Stimulated activated CD8-positive, alpha-beta memory T cell treated with anti-CD3 and anti-CD28 coated beads, Interleukin-15, amount 100 ng/mL, for 48 hours (primary cell): ENCODE results near the gene ADGRD1.
"Not testable (repeated sequence)": the region's sequence is repeated elsewhere in the genome, so short reads cannot be mapped to it uniquely, and the experiment has no call there.

Experiments
- DNase-seq, 2 donors: peaks; one replicate each; pipeline ENCODE4 v3.0.0-alpha.2; 2020; ENCODE audit warnings: low read depth in 2 of 2

ADGRD1 gene

GRCh38 chr12:130937546-130937945, 16.2 kb upstream of the ADGRD1 start:
- DNase-seq, result not testable (repeated sequence)

GRCh38 chr12:130938186-130938585, 15.5 kb upstream of the ADGRD1 start:
- no peak for DNase-seq

GRCh38 chr12:130944878-130945277, 8.8 kb upstream of the ADGRD1 start:
- no peak for DNase-seq

GRCh38 chr12:130945786-130946492, 7.8 kb upstream of the ADGRD1 start:
- DNase-seq, result no peak

- no peak for DNase-seq
Observed at GRCh38 chr12:130947028-130947613, 6.6 kb upstream of the ADGRD1 start.

- DNase-seq, result no peak
Observed at GRCh38 chr12:130948136-130948535, 5.6 kb upstream of the ADGRD1 start.

- DNase-seq, result no peak
Observed at GRCh38 chr12:130948751-130949150, 5.0 kb upstream of the ADGRD1 start.

- DNase-seq, result no peak
Observed at GRCh38 chr12:130949806-130950205, 3.9 kb upstream of the ADGRD1 start.

GRCh38 chr12:130951636-130952035, 2.1 kb upstream of the ADGRD1 start:
- no peak for DNase-seq

- DNase-seq, result no peak
Observed at GRCh38 chr12:130952171-130952954, 1.3 kb upstream of the ADGRD1 start.

GRCh38 chr12:130954544-130954831, 781 bp downstream of the ADGRD1 start:
- DNase-seq, result no peak

- DNase-seq, result no peak
Observed at GRCh38 chr12:130955238-130955816, 1.6 kb downstream of the ADGRD1 start.

GRCh38 chr12:130956009-130956408, 2.3 kb downstream of the ADGRD1 start:
- DNase-seq, result no peak

- DNase-seq, result no peak
Observed at GRCh38 chr12:130956456-130957303, 3.0 kb downstream of the ADGRD1 start.

GRCh38 chr12:130957304-130957621, 3.6 kb downstream of the ADGRD1 start:
- DNase-seq, result no peak

- DNase-seq, result no peak
Observed at GRCh38 chr12:130958557-130959140, 4.9 kb downstream of the ADGRD1 start.

GRCh38 chr12:130959632-130960031, 5.9 kb downstream of the ADGRD1 start:
- no peak for DNase-seq

- no peak for DNase-seq
Observed at GRCh38 chr12:130960058-130960457, 6.4 kb downstream of the ADGRD1 start.

- no peak for DNase-seq
Observed at GRCh38 chr12:130960787-130961186, 7.1 kb downstream of the ADGRD1 start.

- DNase-seq, result no peak
Observed at GRCh38 chr12:130961921-130962451, 8.3 kb downstream of the ADGRD1 start.

GRCh38 chr12:130965214-130965613, 11.5 kb downstream of the ADGRD1 start:
- DNase-seq, result no peak
